PC-3 (cell line): ENCODE measurements around the gene FKBP10. TPM values are rescaled to one million over a fixed set of nuclear protein-coding genes. Genes with fewer than 3 reads are reported as not detected.

Experiments used
- ATAC-seq: fragments of 200-7000 bp; cut with Tn5 transposase; 2 replicates; pipeline ENCODE4 v1.9.1; 2020; ENCODE audit warnings: mild to moderate bottlenecking, moderate library complexity
- BruUV-seq: library from RNA; stranded (reverse); fragments of 400-500 nt; replicated peaks from 2 replicates; lab custom pipeline; 2021; lab: Mats Ljungman, UMichigan
- CTCF ChIA-PET: fragments of 300-600 bp; sonication (Branson Sonifier 250); formaldehyde crosslinking; loops from one replicate; lab custom pipeline; 2022; ENCODE audit warnings: antibody characterized with exemption; lab: Charles Lee
- POLR2A ChIA-PET: fragments of 300-600 bp; sonication (Branson Sonifier 250); formaldehyde crosslinking; loops from one replicate; lab custom pipeline; 2022; ENCODE audit warnings: antibody characterized with exemption; ENCODE audit not compliant: unreplicated experiment; lab: Charles Lee
- DNase-seq: peaks from one replicate; pipeline ENCODE4 v3.0.0-alpha.2; 2015
- H2AFZ ChIP-seq: fragments of 300-600 bp; sonication (generic); 2 replicates; pipeline ENCODE4 v1.6.0; 2016; ENCODE audit warnings: antibody characterized with exemption, low read length
- H3F3A ChIP-seq: fragments of 300-600 bp; sonication (generic); one replicate; pipeline ENCODE4 v1.6.0; 2017; ENCODE audit warnings: antibody characterized with exemption, low read length, control low read depth, mild to moderate bottlenecking; ENCODE audit not compliant: unreplicated experiment
- H3K27ac ChIP-seq: fragments of 300-600 bp; sonication (generic); 2 replicates; pipeline ENCODE4 v1.5.1; 2016; ENCODE audit warnings: mild to moderate bottlenecking, low read length
- H3K27me3 ChIP-seq: fragments of 300-600 bp; sonication (generic); 2 replicates; pipeline ENCODE4 v1.6.1; 2016; ENCODE audit warnings: low read length, mixed read lengths
- H3K36me3 ChIP-seq: fragments of 300-600 bp; sonication (generic); 2 replicates; pipeline ENCODE4 v1.6.1; 2016; ENCODE audit warnings: low read depth, mixed run types, low read length, mixed read lengths
- H3K4me1 ChIP-seq: fragments of 300-600 bp; sonication (generic); 2 replicates; pipeline ENCODE4 v1.5.1; 2016; ENCODE audit warnings: low read length; ENCODE audit not compliant: insufficient read depth
- H3K4me2 ChIP-seq: fragments of 300-600 bp; sonication (generic); 2 replicates; pipeline ENCODE4 v1.6.0; 2016; ENCODE audit warnings: low read length
- H3K4me3 ChIP-seq: fragments of 300-600 bp; sonication (generic); 2 replicates; pipeline ENCODE4 v1.5.1; 2016; ENCODE audit warnings: mild to moderate bottlenecking, low read length, mixed read lengths
- H3K79me2 ChIP-seq: fragments of 300-600 bp; sonication (generic); 2 replicates; pipeline ENCODE4 v1.6.1; 2017; ENCODE audit warnings: low read length, mixed read lengths
- H3K9ac ChIP-seq: fragments of 300-600 bp; sonication (generic); 2 replicates; pipeline ENCODE4 v1.6.0; 2016; ENCODE audit warnings: mild to moderate bottlenecking, low read length
- H3K9me2 ChIP-seq: fragments of 300-600 bp; sonication (generic); replicated peaks from 2 replicates; pipeline ENCODE4 v1.6.1; 2016; ENCODE audit warnings: mixed run types, low read length, mixed read lengths
- H3K9me3 ChIP-seq: fragments of 300-600 bp; sonication (generic); 2 replicates; pipeline ENCODE4 v1.6.1; 2016; ENCODE audit warnings: low read length, mixed read lengths
- H4K20me1 ChIP-seq: fragments of 300-600 bp; sonication (generic); 2 replicates; pipeline ENCODE4 v1.6.1; 2016; ENCODE audit warnings: low read length, mixed read lengths
- CTCF ChIP-seq: fragments of 300-600 bp; sonication (generic); conservative IDR thresholded peaks from 2 replicates; pipeline ENCODE4 v1.5.1; 2017; ENCODE audit warnings: antibody characterized with exemption, low read depth, mild to moderate bottlenecking, low read length
- EZH2 ChIP-seq: fragments of 300-600 bp; sonication (generic); IDR thresholded peaks from one replicate; pipeline ENCODE4 v1.6.1; 2017; ENCODE audit warnings: antibody characterized with exemption, mild to moderate bottlenecking, low read length; ENCODE audit not compliant: unreplicated experiment
- EZH2phosphoT487 ChIP-seq: fragments of 300-600 bp; sonication (generic); IDR thresholded peaks from 2 replicates; pipeline ENCODE4 v1.6.1; 2018; ENCODE audit warnings: mild to moderate bottlenecking, antibody characterized with exemption, low read length, borderline replicate concordance
- intact Hi-C: fragments of 100-400 bp; cut with micrococcal nuclease; formaldehyde crosslinking; loops from 2 replicates; pipeline ENCODE4 v1.9.0; 2023
- total RNA-seq: library from RNA; depleted of rRNA; stranded (reverse); fragments of >200 nt; gene quantifications from 2 replicates; pipeline ENCODE4 v1.2.3, GENCODE V29; 2014

Gene FKBP10
- total RNA-seq, 1 experiment from 2014 or later, result 63.4 TPM

GRCh38 chr17:41785091-41785858 is 27.5 kb upstream of the FKBP10 start:
- Histone ChIP-seq H3K9ac (peak overlapping the region; percentile 90), H3K36me3 (no peaks in the 10 kb centered on the region; the same call in 1 of the 2 replicates), H3K4me2 (peak overlapping the region; percentile 94), H3F3A (no peaks in the 10 kb centered on the region), H3K9me2 (no peaks in the 10 kb centered on the region), H3K27ac (peak overlapping the region; percentile 88), H3K27me3 (no peaks in the 10 kb centered on the region), H3K4me1 (peaks cover 22% of the 10 kb centered on the region), H2AFZ (no peak overlapping the region), H3K4me3 (peak overlapping the region; percentile 88), H3K79me2 (peaks cover 52% of the 10 kb centered on the region), H4K20me1 (peaks cover 39% of the 10 kb centered on the region), H3K9me3 (no peaks in the 10 kb centered on the region)
- CTCF ChIA-PET, result interaction anchor here (0.6 to 1.8 kb wide), 2 partner anchors 16 to 26 kb away, joined by 3 to 15 read pairs; partner anchors contain the start of gene P3H4
- POLR2A ChIA-PET, result interaction anchor here (0.6 to 2.0 kb wide), 3 partner anchors 8 to 257 kb away, joined by 3 to 26 read pairs (median 4); no protein-coding TSS in a partner anchor
- DNase-seq (peak; percentile 11), ATAC-seq (no peak)
- no peak for TF ChIP-seq EZH2
- TF ChIP-seq EZH2phosphoT487, result no peak
- TF ChIP-seq CTCF, result no peak
- intact Hi-C loops, result no loop called here
- TSS peak; percentile 53 for BruUV-seq

- peaks cover 22% of the 10 kb centered on the region for H3K4me1 ChIP-seq
- peaks cover 52% of the 10 kb centered on the region for H3K79me2 ChIP-seq
- peak overlapping the region; percentile 94 for H3K4me2 ChIP-seq
- no peaks in the 10 kb centered on the region for H3K27me3 ChIP-seq
- peak; percentile 19 for ATAC-seq
- H3K27ac ChIP-seq, result peak overlapping the region; percentile 88
- no peak for TF ChIP-seq EZH2
- no peak for TF ChIP-seq CTCF
- TF ChIP-seq EZH2phosphoT487, result no peak
- H2AFZ ChIP-seq, result no peak overlapping the region
- DNase-seq, result peak; percentile 77
- CTCF ChIA-PET, result interaction anchor here (1.4 to 1.8 kb wide), 2 partner anchors 12 to 15 kb away, joined by 9 to 15 read pairs; no protein-coding TSS in a partner anchor
- BruUV-seq, result no TSS peak
- H3K9me3 ChIP-seq, result no peaks in the 10 kb centered on the region
- H3F3A ChIP-seq, result no peaks in the 10 kb centered on the region
- peak overlapping the region; percentile 88 for H3K4me3 ChIP-seq
- peaks cover 39% of the 10 kb centered on the region for H4K20me1 ChIP-seq
- POLR2A ChIA-PET, result interaction anchor here (0.6 to 2.0 kb wide), 4 partner anchors 8 to 207 kb away, joined by 3 to 26 read pairs (median 4); no protein-coding TSS in a partner anchor
- peak overlapping the region; percentile 90 for H3K9ac ChIP-seq
- no peaks in the 10 kb centered on the region for H3K9me2 ChIP-seq
- intact Hi-C loops, result loop anchor here (1.0 kb wide), 1 partner anchor 14 kb away; no protein-coding TSS in a partner anchor
- H3K36me3 ChIP-seq, result no peaks in the 10 kb centered on the region; the same call in 1 of the 2 replicates
These were observed 27.0 kb upstream of the FKBP10 start for GRCh38 chr17:41785859-41786226.
